PFSK-1 (cell line): ENCODE measurements around the gene PCP2.

Experiments used
- SIN3A ChIP-seq: IDR thresholded peaks from 2 replicates; pipeline ENCODE4 v1.6.1; 2012; ENCODE audit warnings: mild to moderate bottlenecking, low read length, moderate library complexity, borderline replicate concordance; ENCODE audit not compliant: insufficient read depth
- TAF1 ChIP-seq: IDR thresholded peaks from 2 replicates; pipeline ENCODE4 v1.6.1; 2012; ENCODE audit warnings: low read length, control low read depth, borderline replicate concordance; ENCODE audit not compliant: insufficient read depth

- TF ChIP-seq SIN3A (no peak), TAF1 (no peak)
Observed at GRCh38 chr19:7631577-7631976, 1.9 kb downstream of the PCP2 start.
